HG02852 (cell line): ENCODE data around the gene CSF2.
A peak's percentile ranks its signal among the peaks of the same experiment; 100 is the strongest.

Experiments used
- ATAC-seq: cut with Tn5 transposase; IDR thresholded peaks from one replicate; pipeline ENCODE4 v1.9.1; 2021; ENCODE audit warnings: mild to moderate bottlenecking, moderate library complexity; ENCODE audit not compliant: unreplicated experiment

Gene CSF2

GRCh38 chr5:132086277-132086794 lies 12.7 kb downstream of the CSF2 start:
- ATAC-seq: no peak

GRCh38 chr5:132087176-132087575 lies 13.6 kb downstream of the CSF2 start:
- ATAC-seq: no peak

DNA sequence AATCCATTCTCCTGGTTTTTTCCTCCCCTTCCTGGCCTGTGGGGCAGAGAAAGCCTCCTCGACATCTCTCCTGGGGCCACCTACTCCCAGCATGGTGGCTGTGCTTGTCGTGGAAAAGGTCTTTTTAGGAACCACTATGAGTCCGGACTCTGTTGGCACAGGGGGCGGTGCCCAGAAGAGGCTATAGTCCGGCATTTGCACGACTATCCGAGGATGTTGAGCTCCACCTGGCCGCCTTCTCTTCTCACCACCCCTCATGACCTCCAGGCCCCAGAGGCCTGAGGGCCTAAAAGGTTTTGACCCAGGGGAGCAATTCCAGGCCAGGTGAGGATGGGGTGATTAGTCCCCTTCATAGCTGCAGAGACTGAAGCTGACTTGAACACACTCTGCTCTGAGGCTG lies 14.1 kb downstream of the CSF2 start:
- no peak for ATAC-seq

DNA sequence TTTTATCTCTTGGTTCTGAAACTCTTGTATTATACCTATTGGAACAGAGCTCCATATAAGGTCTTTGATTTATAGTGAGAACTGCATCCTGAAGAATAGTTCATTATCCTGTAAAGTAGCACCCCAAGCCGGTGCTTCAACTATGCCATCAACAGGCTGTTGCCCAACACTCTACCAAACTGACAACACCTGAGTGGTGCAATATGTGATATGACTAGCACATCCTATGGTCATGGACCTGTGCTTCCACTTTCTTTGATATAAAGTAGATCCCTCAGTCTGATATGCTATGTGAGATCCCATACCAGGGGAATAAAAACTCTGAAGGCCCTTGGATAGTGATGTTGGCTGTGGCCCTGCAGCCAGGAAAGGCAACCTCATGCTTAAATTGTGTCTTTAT lies 15.8 kb downstream of the CSF2 start:
- no peak for ATAC-seq

DNA sequence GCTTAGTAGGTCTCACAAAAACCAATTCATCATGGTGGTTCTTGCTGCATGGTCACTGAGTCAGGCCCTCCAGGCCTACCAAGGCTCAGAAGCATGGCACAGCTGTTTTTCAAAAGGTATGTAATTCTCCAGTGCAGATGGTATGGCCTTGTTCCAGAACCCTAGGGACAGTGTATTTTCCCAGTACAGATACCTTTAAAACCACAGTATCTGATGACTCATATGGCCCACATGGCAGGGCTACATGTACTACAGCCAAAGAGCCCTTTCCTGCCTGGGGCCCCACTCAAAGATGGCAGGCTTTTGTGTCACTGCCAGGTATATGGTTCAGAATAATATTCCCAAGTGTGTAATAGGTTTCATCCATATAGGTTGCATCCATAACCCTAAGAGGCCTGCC lies 16.5 kb downstream of the CSF2 start:
- no peak for ATAC-seq

GRCh38 chr5:132093271-132093670 lies 19.7 kb downstream of the CSF2 start:
- ATAC-seq: no peak

DNA sequence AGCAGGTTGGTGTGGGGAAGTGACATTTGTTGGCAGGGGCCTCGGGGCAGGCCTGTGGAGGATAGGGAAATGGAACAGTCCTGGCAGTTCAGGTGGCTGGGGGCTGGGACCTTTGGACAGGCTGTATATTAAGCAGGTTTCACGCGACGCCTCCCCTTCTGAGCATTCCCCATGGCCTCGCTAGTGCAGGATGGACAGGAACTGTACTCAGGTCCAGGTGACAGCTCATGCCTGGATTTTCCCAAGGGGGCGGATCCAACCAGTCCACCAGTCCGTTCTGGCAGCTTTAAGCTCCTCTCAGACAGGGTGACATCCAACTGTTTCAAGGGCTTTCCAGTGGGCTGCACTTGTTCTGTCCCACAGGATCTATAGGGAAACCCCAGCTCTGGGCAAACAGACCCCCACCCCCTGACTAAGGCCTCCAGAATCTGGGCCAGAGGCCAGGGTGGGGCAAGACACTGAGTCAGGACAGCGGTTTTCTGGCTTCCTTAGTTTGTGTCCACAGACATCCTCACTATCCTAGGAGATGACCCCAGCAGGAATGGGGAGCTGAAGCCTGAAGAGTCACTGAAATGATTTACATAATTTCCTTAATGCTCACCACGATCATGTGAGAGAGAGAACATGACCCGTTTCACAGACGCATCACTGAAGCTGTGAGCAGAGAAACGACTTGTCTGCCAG lies 20.9 kb downstream of the CSF2 start:
- no peak for ATAC-seq

DNA sequence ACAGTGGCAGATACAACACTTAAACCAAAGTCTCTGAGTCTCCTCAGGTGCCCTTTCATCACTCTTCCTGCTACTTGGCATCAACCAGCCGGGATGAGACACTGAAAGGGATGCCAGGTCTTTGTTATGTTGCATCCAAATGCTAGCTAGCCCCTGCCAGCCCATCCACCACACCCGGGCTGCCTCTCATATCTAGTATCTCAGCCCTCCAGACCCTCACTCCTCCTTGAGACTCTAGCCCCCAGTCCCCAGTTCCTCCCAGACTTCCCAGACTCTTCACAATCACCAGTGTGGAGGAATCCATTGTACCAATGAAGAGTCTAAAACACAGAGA lies 21.5 kb downstream of the CSF2 start:
- no peak for ATAC-seq

- no peak for ATAC-seq
Measured at GRCh38 chr5:132095424-132095972, 21.9 kb downstream of the CSF2 start.

DNA sequence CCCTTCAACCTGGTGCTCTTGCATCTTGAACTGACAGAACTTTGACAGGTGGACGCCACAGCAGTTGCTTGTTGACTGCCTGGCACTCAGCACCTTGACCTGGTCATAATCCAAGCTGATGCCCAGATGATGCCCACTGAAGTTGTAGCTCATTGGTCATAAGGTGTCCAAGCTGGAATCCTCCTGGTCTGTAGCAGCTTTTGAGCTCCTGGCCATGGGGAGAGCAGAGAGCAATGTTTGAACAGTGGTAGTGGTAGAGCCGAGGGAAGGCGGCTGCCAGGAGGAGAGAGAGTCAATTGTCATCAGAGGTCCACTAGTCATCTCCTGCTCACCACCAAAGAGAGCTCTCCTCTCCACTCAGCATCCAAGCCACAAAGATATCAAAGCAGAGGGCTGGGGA lies 23.3 kb downstream of the CSF2 start:
- ATAC-seq: no peak

DNA sequence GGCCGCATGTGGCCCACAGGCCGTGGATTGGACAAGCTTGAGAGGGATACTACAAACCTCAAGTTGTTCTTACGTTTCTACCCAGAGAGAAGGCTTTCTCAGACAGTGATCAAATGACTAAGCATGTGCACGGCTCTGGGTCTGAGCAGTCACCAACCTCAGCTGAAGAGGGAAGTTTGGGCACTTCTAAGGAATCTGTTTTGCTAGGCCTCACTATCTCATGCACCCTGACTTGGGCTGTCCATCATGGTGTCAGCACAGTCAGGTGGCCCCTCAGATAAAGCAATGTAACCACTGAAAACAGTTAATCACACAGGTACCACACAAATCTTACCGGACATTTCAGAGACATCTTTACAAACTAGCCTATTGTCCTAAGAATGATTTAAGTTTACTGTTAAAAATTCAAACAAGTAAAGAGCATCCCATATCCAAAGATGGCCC lies 24.6 kb downstream of the CSF2 start:
- ATAC-seq: peak; percentile 35

- ATAC-seq: no peak
Measured at GRCh38 chr5:132098621-132099020, 25.0 kb downstream of the CSF2 start.

- ATAC-seq: no peak
Measured at GRCh38 chr5:132099076-132099748, 25.6 kb downstream of the CSF2 start.

GRCh38 chr5:132099905-132100304 lies 26.3 kb downstream of the CSF2 start:
- ATAC-seq: no peak

- peak; percentile 31 for ATAC-seq
Measured at GRCh38 chr5:132100672-132101261, 27.2 kb downstream of the CSF2 start.

- no peak for ATAC-seq
Measured at GRCh38 chr5:132101385-132101880, 27.8 kb downstream of the CSF2 start.

DNA sequence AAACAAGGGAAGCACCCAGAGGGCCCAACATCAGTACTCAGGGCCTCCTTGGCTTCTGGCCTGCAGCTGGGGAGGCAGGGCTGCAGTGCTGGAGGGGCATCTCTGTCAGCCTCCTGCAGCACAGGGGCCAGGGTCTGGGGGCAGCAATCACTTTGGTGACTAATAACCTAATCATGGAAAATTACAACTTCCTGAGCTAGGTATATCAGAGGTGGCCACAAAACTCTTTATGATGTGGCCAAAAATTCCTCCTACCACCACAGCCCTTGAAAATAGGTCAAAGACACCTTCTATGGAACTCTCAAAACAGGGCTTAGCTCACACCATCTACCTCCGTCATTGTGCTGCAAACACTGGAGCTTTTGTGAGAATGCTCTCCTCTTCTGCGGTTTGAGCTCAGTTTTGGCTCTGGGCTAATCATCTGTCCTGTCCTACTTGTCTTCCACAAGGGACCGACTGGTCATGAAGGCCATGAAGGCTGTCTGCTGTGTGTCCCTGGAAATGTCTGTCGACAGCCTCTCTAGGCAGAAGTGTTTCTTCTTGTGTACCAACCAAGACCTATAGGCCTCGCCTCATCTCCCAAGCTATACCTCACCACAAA lies 28.6 kb downstream of the CSF2 start:
- ATAC-seq: no peak

DNA sequence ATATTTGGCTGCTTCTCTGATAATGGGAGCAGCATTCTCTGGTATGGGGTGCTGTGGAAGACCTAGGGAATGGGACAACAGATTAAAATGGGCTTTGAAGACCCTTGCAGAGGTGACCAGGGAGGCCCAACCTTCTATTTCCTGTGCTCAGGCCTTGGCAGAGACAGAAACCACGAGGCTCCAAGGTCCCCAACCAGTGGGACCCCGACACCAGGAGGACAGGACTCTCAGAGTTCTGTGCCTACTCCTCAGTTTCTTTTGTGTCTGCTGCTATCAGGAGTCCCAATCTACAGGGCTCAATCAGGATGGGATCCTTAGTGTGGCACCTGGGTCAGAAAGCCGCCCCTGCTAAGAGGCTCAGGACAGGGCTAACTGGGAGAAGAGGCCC lies 29.3 kb downstream of the CSF2 start:
- no peak for ATAC-seq

- peak; percentile 67 for ATAC-seq
Measured at GRCh38 chr5:132103332-132103951, 29.9 kb downstream of the CSF2 start.

DNA sequence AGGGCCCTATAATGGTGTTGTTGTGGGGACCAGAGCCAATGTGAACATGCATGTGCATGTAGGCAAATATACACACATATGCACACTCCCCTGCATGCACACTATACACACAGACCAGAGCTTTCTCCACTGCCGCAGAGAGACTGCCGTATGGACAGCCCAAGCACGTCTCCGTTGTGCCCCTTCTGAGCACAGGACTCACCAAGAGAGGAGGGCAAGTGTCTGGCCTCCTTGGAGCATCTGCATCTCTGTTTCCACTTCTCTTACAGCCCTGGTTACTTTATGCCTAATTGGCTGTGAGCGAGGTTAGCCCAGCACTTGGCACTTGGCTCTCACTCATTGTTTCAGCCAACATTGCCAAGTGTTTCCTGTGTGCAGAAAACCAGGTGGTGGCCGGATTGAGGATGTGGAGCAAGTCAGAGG lies 30.4 kb downstream of the CSF2 start:
- peak; percentile 11 for ATAC-seq

DNA sequence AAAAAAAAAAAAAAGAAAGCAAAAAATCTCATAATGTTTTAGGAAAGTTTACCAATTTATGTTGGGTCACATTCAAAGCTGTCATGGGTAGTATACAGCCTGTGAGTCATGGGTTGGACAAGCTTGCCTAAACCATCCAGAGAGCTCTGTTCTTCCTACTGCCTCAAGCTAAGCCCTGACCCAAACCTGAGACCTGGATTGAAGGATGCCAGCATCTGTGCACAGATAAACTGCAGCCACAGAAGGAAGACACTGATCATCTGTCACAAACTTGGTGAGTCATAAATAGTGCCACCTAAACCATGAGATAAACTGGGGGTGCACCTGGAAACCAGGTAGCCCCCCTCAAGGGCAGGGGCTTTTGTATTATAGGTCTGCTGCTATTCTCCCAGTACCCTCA lies 31.0 kb downstream of the CSF2 start:
- ATAC-seq: no peak
